Right kidney (tissue), 9 donors: ENCODE data around the gene PDE4A.
"Not testable (repeated sequence)": the region's sequence is repeated elsewhere in the genome, so short reads cannot be mapped to it uniquely, and the experiment has no call there.

Experiments used
- DNase-seq: peaks from one replicate; pipeline ENCODE4 v3.0.0-alpha.2; 2016
- long read RNA-seq, 8 donors: transcript quantifications; one replicate each; lab custom pipeline, GENCODE V29; 2026

Gene PDE4A
- long read RNA-seq, donor 1: 0 reads
- long read RNA-seq, donor 2: 0 reads
- long read RNA-seq, donor 3: 0 reads
- long read RNA-seq, donor 4, partial matches to known transcripts: 0 of 1 reads
- long read RNA-seq, donor 4, other reads (novel, unspliced or antisense): 0 of 1 reads
- long read RNA-seq, donor 5, partial matches to known transcripts: 0 of 1 reads
- long read RNA-seq, donor 5, other reads (novel, unspliced or antisense): 0 of 1 reads
- long read RNA-seq, donor 6: 0 reads
- long read RNA-seq, donor 7: 0 reads
- long read RNA-seq, donor 8: 0 reads

- DNase-seq: peak; percentile 66
Measured at GRCh38 chr19:10420444-10421239, at the start of gene PDE4A. TSS of gene PDE4A (plus strand) at chr19:10420538. CDS start at chr19:10420765, 227 bp downstream.

- no peak for DNase-seq
Measured at GRCh38 chr19:10372690-10373089, 47.6 kb upstream of the PDE4A start.

GRCh38 chr19:10374931-10375330 lies 45.4 kb upstream of the PDE4A start:
- no peak for DNase-seq

DNA sequence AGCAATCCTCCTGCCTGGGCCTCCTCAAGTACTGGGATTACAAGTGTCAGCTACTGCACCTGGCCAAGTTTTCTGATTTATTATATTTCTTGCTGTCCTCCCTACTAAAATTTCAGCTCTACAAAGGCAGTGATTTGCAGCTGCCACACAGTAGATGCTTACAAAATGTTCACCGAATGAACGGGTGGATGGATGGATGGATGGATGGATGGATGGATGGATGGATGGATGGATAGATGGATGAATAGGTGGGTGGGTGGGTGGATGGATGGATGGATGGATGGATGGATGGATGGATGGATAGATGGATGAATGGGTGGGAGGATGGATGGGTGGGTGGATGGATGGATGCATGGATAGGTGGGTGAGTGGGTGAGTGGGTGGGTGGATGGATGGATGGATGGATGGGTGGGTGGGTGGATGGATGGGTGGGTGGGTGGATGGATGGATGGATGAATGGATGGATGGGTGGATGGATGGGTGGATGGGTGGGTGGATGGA lies 43.1 kb upstream of the PDE4A start:
- DNase-seq: not testable (repeated sequence)

DNA sequence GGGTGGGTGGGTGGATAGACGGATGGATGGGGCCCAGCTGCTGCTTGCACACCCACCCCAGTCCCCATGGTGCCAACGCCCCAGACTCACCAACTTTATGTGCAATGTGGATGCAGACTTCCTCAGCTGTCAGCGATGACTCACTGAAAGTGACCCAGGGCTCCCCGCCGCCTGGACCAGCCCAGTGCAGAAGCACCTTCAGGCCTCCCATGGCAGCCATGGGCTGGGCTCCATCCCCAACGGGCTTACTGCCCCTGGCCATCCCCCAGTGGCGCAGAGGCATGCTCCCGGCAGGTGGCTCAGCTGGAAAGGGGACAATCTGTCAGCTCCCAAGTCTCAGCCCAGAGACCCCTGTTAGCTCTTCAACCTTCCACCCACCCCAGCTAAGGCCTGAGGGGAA lies 42.2 kb upstream of the PDE4A start:
- DNase-seq: no peak

DNA sequence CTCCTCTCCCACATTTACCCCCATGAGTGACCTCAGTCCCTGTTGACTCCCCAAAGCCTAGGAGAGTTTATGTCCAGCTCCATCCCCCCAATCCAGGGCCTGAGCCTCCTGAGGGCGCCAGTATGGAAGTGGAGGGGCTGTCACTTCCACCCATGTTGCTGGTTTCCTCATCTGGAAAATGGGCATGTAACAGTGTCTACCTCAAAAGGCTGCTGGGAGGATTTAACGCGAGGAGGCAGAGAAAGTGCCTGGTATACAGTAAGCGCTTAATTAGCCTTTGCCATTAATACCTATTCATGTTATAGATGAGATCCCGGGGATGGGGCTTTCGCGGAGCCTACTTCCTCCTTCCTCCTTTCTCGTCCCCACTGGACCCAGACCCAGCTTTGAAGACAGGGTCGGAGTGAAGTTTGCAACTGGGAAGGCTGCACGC lies 40.4 kb upstream of the PDE4A start:
- DNase-seq: no peak

DNA sequence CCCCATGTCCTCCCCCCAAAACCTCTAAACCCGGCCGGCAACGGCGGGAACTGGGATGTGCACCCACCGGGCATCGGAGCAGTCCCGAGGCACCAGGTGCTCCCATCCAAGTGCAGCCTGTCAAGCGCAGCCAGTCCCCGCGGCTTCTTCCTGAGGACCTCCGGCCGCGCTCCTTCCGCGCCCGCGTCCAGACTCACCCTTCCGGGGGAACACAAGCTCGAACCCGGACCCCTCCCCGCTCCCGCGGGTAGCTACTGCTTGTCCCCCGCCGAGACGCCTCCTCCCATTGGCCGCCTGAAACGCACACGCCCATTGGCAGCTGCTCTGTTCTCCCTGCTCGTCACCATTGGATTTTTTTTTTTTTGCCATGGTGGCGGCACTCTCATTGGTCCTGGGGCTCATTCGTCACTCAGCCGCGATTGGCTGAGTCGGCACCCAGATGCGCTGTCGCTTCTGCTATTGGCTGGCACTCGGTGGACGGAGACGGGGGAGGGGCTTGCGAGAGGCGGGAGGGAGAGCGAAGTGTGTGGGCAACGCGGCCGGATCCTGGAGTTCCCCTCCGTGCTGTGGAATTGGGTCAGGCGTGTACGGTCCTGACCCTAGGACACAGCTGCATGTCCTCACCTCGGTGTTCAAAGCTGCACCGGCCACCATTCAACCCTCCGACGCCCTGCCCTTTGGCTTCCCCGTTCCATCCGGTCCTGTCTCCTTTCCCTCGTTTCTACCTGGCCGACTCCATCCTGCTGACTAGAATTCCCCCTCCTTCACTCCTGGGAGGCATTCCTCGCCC lies 39.8 kb upstream of the PDE4A start, which contains the start of gene TYK2:
TSS of gene TYK2 (minus strand) at position 260 of the 790 bp plus-strand sequence. CDS start 2,166 bp downstream, outside the sequence.
- DNase-seq: peak; percentile 95

DNA sequence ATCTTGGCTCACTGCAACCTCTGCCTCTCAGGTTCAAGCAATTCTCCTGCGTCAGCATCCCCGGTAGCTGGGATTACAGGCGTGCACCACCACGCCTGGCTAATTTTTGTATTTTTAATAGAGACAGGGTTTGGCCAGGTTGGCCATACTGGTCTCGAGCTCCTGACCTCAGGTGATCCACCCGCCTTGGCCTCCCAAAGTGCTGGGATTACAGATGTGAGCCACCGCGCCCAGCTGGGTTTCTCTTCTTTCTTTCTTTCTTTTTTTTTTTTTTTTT lies 37.2 kb upstream of the PDE4A start:
- not testable (repeated sequence) for DNase-seq

- DNase-seq: no peak
Measured at GRCh38 chr19:10384580-10384979, 35.8 kb upstream of the PDE4A start.

DNA sequence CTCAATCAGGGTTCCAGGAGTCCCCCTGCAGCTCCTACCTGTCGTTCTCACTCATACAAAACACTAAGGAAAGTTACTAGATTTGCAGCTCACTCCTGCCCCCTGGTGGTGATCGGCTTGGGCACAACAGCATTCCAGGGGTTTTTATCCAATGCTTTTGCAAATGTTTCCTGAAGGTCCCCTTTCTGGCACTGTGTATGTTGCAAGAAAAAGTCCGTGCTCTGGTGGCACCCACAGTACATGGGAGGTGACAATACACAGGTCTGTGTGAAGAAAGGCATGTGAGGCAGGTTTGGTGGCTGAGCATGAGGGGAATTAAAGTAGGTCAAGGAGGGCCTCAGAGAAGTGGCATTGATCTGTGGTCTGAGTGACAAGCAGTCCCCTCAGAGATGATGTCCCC lies 31.4 kb upstream of the PDE4A start:
- DNase-seq: peak; percentile 61

DNA sequence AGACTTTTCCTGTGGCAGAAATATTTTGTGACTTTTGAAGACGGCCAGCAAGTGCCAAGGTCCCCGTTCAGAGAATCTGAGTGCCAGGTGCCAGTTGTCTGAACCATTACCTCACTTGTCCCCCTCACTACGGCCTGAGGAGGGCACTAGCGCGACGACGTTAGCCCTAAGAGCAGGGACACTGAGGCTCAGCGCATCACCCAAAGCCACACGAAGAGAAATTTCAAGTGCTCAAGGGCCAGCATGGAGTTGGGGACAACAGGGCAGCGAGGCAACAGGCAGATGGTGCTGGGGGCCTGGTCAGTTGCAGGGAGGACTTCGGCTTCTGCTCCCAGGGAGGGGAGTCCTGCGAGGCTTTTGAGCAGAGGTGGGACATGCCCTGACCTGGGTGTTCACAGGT lies 30.5 kb upstream of the PDE4A start:
- no peak for DNase-seq

- DNase-seq: peak; percentile 51
Measured at GRCh38 chr19:10390652-10391286, 29.6 kb upstream of the PDE4A start.

GRCh38 chr19:10392120-10392519 lies 28.2 kb upstream of the PDE4A start:
- DNase-seq: no peak

DNA sequence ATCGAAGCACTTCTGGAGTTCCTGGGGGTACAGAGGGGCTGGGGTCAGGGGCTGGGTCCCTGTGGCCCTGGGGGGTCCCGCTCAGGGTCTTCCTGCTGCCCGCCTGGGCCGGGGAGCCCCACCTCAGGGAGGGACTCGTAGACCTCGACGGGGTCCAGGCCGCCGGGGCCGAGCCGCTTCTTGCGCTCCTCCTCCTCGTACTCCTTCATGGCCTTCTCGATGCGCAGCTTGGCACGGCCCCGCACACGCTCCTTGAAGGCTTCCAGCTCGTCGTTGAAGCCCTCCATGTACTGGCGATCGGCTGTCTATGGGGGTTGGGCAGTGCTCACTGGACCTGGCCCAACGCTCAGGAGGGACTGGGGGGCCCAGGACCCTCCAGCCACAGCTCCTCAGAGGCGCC lies 27.2 kb upstream of the PDE4A start:
- DNase-seq: no peak

- no peak for DNase-seq
Measured at GRCh38 chr19:10395003-10395402, 25.3 kb upstream of the PDE4A start.

DNA sequence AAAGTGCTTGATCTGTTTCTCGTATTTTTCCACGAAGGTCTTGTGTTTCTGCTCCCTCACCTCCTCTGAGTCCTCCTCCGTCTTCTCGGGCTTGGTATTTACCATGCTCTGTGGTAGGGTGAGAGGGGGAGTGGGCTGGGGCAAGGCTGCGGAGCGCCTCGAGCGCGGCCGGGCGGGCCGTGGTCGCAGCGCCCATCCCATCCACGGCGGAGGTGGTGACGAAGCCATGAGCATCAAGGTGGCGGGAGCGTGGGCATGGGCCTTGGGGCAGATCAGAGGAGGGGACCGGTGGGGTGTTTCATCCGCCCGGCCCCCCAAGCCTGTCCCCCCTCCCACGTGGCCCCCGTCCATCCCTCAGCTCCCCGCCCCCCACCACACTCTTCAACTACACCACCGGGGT lies 24.9 kb upstream of the PDE4A start:
- no peak for DNase-seq

- DNase-seq: no peak
Measured at GRCh38 chr19:10395917-10396316, 24.4 kb upstream of the PDE4A start.

GRCh38 chr19:10398819-10399218 lies 21.5 kb upstream of the PDE4A start:
- DNase-seq: no peak

GRCh38 chr19:10399340-10399739 lies 21.0 kb upstream of the PDE4A start:
- not testable (repeated sequence) for DNase-seq

DNA sequence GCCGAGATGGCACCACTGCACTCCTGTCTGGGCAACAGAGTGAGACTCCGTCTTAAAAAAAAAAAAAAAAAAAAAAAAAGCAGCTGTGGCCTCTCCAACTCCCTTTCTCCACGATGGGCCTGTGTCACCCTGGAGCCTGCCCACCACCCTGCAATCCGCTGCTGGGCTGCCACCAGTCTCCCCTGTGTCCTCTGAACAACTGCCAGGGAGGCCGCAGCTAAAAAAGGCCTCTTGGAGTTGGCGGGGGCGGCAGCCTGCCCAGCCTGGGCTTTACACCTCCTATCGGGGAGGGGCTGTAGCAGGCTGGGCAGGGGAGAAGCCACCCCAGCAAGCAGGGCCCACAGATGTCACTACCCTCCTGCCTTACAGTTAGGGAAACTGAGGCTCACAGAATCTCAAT lies 20.5 kb upstream of the PDE4A start:
- no peak for DNase-seq

DNA sequence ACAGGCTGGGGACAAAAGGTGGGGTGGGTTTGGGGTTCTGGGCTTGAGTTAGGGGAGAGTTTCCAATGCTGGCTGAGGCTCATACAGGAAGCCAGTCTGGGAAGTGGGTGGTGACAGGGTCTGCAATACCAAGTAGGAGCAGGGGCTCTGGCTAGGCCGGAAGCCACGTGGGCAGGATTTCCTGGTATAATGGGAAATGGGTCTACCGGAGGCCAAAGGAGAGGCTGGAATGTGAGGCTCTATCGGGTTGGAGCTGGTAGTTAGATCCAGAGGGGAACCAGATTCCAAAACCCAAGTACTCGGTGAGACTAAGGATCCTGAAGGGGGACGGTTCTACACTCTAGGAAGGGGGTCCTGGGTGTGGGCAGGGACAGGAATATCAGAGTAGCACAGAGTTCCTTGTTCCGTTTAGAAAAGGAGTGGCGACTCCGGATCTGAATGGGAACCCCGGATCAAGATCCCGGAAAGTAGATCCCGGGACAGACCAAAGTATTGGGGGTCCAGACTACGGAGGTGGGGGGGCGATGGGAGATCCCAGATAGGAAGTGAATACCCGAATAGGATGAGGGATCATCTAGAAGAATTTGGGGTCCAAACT lies 17.8 kb upstream of the PDE4A start:
- DNase-seq: no peak
